Left hindlimb (tissue), 1 donor: ENCODE data around the gene GSTA3.
"Not testable (repeated sequence)": the region's sequence is repeated elsewhere in the genome, so short reads cannot be mapped to it uniquely, and the experiment has no call there.

Source experiments
- DNase-seq: peaks from one replicate; pipeline ENCODE4 v3.0.0-alpha.2; 2018

GSTA3 gene

GRCh38 chr6:52909531-52909930 lies at the start of gene GSTA3:
Gene GSTA3 (minus strand): TSS chr6:52909698. CDS start chr6:52905834, 3,864 bp downstream.
- no peak for DNase-seq

- no peak for DNase-seq
Observed at GRCh38 chr6:52958546-52959255, 49.2 kb upstream of the GSTA3 start.

GRCh38 chr6:52955871-52956270 lies 46.4 kb upstream of the GSTA3 start:
- no peak for DNase-seq

DNA sequence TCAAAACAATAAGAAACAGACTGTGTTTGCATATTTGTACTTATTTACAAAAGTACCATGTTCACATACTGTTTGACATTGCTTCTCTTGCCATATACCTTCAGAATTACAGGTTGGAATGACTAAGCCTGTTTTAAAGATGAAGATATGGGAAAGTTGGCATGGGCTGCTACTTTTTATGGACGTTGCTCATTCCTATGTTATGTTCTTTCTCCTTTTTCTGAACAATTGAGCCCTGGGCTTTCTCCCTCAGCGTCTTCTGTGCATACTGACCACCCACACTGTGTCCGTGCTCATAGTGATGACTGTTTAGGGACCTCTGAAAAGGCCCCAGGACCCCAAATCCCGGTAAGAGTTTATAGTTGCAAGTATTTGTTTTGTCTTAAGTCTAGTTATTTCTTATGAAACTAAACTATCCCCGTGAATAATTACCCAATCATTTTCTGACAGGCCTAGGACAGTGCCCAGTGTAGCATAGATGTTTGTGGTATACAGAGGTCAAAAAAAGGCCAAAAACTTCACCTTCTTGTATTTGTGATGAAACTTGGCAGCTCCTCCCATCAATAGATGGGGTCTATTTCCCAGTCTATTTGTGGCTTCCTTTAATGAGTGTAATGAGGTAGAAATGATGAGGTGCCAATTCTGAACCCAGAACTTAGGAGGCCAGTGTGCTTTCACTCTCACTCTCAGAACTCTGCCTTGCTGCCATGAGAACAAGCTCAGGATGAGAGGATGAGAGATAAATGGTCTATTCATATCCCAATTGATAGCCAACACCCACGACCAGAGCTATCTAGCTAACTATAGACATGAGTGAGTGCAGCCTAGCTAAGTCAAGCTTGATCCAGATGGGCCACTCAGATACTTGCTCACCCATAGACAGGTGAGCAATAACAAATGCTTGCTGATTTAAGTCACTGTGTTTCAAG lies 44.7 kb upstream of the GSTA3 start:
- DNase-seq = no peak

DNA sequence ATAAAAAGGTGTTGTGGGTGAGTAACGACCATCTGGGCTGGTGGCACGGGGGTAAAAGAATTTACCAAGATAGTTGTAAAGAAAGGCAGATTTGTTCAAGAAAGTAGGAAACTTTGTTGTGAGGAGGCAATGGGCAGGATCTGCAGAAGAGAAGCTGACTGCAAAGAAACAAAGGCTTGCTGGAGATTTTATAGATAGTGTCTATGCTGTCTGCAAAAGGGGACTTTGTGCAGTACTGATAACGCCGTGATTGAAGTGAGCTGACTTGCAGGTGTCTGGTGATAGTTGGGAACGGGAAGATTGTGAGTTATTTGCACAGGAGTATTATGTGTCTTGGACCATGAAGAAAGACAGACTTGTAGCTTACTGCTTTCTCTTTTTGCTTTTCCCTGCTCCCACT lies 36.8 kb upstream of the GSTA3 start:
- no peak for DNase-seq

DNA sequence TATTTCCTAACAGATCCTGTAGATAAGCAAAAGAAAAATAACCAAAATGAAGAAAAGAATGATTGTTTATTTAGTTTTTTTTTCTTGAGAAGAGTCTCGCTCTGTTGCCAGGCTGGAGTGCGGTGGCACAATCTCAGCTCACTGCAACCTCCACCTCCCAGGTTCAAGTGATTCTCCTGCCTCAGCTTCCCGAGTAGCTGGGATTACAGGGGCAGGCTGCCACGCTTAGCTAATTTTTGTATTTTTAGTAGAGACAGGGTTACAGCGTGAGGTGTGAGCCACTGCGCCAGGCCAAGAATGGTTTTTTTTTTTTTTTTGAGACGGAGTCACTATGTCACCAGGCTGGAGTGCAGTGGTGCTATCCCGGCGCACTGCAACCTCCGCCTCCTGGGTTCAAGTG lies 33.3 kb upstream of the GSTA3 start:
- DNase-seq = not testable (repeated sequence)

DNA sequence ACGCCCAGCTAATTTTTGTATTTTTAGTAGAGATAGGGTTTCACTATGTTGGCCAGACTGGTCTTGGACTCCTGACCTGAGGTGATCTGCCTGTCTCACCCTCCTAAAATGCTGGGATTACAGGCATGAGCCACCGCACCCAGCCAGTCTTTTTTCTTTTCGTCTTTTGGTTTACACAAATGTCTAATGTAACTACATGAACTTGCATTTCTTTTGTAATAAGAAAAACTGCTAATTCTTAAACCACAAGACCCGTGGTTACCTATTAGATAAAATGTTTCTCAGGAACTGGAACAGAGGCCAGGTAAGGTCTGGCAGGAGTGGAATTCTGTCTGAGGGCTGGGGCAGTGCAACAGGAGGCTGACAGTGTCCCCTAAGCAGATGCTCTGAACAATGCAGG lies 32.7 kb upstream of the GSTA3 start:
- DNase-seq = no peak

- DNase-seq = no peak
Observed at GRCh38 chr6:52937908-52938307, 28.4 kb upstream of the GSTA3 start.

GRCh38 chr6:52933778-52934177 lies 24.3 kb upstream of the GSTA3 start:
- no peak for DNase-seq

GRCh38 chr6:52931351-52931750 lies 21.9 kb upstream of the GSTA3 start:
- no peak for DNase-seq

GRCh38 chr6:52929321-52930164 lies 20.0 kb upstream of the GSTA3 start:
- DNase-seq = no peak

DNA sequence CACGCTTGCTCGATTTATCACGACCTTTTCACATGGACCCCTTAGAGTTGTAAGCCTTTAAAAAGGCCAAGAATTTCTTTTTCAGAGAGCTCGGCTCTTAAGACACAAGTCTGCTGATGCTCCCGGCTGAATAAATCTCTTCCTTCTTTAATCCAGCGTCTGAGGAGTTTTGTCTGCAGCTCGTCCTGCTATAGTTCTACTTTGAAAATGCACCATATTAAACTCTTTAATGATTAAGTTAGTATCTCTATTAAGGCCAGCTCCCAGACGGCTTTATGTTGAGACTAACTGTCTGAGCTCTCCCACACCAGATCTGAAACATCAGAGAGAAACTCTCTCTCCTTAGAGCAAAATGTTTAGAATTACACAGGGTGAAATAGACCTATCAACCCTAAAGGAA lies 18.0 kb upstream of the GSTA3 start:
- no peak for DNase-seq

DNA sequence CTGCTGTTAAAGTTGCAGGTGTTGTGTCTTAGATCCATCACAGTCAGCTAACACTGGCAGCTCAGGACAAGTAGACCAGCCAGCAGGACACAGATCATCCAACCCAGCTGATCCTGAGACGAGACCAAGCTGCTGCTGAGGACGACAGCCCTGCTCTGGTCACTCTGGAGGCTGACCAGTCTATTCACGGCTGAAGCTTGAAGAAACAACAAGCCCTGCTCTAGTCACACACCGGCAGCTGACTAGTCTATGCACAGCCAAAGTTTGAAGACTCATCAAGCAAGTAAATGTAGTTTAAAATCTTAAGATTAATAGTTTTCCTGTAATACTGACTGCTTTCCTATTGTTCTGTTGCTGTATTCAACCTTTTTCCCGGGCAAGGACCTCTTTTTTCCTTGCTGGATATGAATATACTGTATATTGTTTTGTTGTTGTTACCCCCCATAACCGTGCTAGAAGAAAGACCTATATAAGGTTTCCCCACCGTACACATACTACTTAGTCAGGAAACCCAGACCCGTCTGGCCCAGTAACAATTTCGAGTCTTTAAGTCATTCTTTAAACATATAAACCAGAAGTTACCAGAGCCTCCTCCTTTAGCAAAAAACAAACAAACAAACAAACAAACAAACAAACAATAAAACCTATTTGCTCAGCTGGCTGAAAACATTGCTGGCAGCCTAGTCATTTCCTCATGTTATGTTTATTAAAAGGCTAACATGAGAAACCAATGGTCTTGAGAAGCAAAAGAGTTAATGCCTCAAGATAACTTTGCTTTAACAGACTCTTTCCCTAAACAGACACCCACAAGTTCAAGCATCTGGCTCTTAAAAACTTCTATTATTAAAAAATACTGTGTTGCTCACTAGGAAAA lies 16.7 kb upstream of the GSTA3 start:
- no peak for DNase-seq

DNA sequence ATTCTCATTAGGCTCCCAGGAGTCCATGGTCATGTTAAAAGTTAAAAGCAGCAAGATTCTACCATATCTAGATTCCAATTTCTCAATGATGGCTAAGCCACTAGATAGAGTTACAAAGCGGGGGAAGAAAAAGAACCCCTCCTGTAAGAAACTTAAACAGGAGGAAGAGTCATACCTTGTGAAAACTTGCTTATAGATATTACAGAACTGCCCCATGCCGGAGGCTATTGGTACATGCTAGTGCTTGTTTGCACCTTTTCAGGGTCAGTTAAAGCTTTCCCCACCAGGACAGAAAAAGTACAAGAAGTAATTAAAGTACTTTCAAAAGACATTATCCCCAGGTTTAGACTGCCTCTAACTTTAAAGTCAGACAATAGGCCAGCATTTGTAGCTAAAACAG lies 15.5 kb upstream of the GSTA3 start:
- no peak for DNase-seq

- not testable (repeated sequence) for DNase-seq
Observed at GRCh38 chr6:52923689-52924088, 14.2 kb upstream of the GSTA3 start.

DNA sequence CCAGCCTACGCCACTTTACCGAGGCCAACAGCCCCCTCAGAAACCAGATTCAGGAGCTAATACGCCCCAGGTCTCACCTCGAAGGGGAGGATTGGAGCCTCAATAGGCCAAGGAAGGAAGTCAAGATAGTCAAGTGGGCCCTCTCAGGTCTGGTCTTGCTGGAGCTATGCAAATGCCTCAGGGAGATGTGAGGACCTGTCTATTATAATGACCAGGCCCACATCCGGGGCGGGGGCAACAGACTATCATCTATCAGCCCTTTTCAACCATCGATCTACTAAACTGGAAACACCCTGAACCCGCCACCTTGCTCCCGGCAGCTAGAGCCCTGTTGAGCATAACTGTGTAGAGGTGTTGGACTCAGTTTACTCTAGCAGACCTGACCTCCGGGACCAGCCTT lies 12.7 kb upstream of the GSTA3 start:
- no peak for DNase-seq

- no peak for DNase-seq
Observed at GRCh38 chr6:52921743-52922142, 12.2 kb upstream of the GSTA3 start.

- not testable (repeated sequence) for DNase-seq
Observed at GRCh38 chr6:52919511-52919910, 10.0 kb upstream of the GSTA3 start.

DNA sequence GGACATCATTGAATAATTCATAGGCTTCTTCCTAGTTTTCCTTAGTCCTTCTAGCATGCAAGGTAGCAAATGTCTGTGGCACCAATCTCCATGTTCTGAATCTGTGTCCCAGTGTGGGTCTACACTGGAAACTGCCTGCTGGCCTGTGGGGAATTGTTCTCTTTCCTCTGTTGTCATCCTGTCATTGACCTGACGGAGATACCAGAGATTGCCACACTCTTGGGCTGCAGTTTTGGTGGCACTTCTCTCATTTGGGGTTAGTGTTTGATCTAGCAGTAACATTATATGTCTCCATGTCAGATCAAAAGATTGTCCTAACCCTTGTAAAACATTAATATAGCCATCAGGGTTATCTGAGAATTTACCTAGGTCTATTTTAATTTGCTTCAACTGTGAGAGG lies 9.3 kb upstream of the GSTA3 start:
- DNase-seq = not testable (repeated sequence)

DNA sequence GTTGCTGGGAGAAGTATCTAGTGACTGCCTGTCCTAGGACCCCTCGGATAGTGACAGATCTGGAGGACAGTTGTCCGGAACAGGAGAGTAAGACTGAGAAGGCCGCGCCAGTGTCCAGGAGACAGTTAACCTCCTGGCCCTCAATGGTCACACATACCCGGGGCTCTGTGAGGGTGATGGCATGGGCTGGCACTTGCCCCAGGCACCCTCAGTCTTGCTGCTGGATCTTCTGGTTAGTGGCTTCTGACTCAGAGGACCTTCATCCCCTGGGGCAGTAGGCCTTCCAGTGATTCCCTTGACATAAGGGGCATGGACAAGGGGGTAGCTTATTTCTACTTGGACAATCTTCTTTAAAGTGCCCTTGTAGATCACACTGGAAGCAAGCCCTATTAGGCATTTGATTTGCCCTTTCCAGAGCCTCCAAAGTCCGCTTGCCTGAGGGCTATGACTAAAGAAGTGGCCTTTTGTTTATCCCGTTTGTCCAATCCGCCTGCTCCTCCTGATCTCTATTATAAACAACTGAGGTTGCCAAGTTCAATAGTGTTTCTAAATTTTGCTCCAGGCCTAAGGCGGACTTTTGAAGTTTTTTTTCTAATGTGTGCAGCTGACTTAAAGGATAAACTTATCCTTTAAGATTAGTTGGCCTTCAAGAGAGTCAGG lies 8.7 kb upstream of the GSTA3 start:
- DNase-seq = not testable (repeated sequence)

GRCh38 chr6:52914516-52914915 lies 5.0 kb upstream of the GSTA3 start:
- DNase-seq = no peak

DNA sequence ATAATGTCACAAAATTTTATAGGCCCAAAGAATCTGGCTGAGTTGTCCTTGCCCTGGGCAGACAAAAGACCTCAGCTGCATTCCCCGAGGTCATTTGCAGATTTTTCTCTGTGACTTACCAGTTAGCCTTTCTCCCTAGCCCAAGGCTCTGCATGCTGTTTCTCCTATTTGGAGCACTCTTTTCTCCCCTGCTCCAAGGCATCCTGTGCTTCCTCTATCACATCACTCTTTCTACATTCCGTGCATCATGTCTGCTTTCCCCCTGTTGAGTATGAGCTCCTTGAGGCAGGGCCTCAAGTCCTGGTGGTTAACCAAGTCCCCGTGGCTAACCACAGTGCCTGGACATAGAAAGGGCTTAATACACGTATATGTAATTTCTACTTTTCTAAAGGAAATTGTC lies 593 bp upstream of the GSTA3 start:
- no peak for DNase-seq
